Neural cell (in vitro differentiated cells): ENCODE data around the gene LEO1. TPM values are rescaled to one million over a fixed set of nuclear protein-coding genes. Genes with fewer than 3 reads are reported as not detected.
"Not testable (repeated sequence)": the region's sequence is repeated elsewhere in the genome, so short reads cannot be mapped to it uniquely, and the experiment has no call there.

Source experiments
- H2AFZ ChIP-seq: fragments of 200-600, 300-800 bp; sonication (generic), shearing (Covaris generic); 2 replicates; pipeline ENCODE4 v1.6.0; 2014; ENCODE audit warnings: low read depth, mild to moderate bottlenecking, antibody characterized with exemption, low read length, moderate library complexity
- H3F3A ChIP-seq: fragments of 200-600 bp; shearing (Covaris generic); 2 replicates; pipeline ENCODE4 v1.6.1; 2016; ENCODE audit warnings: mild to moderate bottlenecking, moderate library complexity, mixed read lengths, antibody characterized with exemption, low read length; ENCODE audit not compliant: insufficient read depth, poor library complexity, severe bottlenecking
- H3K27ac ChIP-seq: fragments of 200-600, 300-800 bp; sonication (generic), shearing (Covaris generic); 2 replicates; pipeline ENCODE4 v1.5.1; 2014; ENCODE audit warnings: mild to moderate bottlenecking, low read length, moderate library complexity
- H3K27me3 ChIP-seq: fragments of 300-800, 200-600 bp; sonication (generic), shearing (Covaris generic); 2 replicates; pipeline ENCODE4 v1.6.0; 2014; ENCODE audit warnings: mild to moderate bottlenecking, low read depth, low read length, moderate library complexity; ENCODE audit not compliant: insufficient read depth
- H3K36me3 ChIP-seq: fragments of 300-800, 200-600 bp; sonication (generic), shearing (Covaris generic); 2 replicates; pipeline ENCODE4 v1.5.1; 2014; ENCODE audit warnings: mild to moderate bottlenecking, antibody characterized with exemption, low read length, moderate library complexity; ENCODE audit not compliant: insufficient read depth
- H3K4me2 ChIP-seq: fragments of 300-800, 200-600 bp; sonication (generic), shearing (Covaris generic); 2 replicates; pipeline ENCODE4 v1.6.0; 2014; ENCODE audit warnings: mild to moderate bottlenecking, low read length
- H3K4me3 ChIP-seq: fragments of 300-800, 200-600 bp; sonication (generic), shearing (Covaris generic); 2 replicates; pipeline ENCODE4 v1.5.1; 2014; ENCODE audit warnings: mild to moderate bottlenecking, low read length, moderate library complexity
- H3K79me2 ChIP-seq: fragments of 200-600 bp; shearing (Covaris generic); replicated peaks from 2 replicates; pipeline ENCODE4 v1.6.0; 2014; ENCODE audit warnings: mild to moderate bottlenecking, low read length, moderate library complexity; ENCODE audit not compliant: insufficient read depth
- H3K9ac ChIP-seq: fragments of 300-800, 200-600 bp; sonication (generic), shearing (Covaris generic); 2 replicates; pipeline ENCODE4 v1.6.1; 2016; ENCODE audit warnings: mild to moderate bottlenecking, low read length, mixed read lengths
- H3K9me2 ChIP-seq: fragments of 200-600 bp; shearing (Covaris generic); 2 replicates; pipeline ENCODE4 v1.6.1; 2016; ENCODE audit warnings: mild to moderate bottlenecking, low read length, mixed read lengths; ENCODE audit not compliant: insufficient read depth
- H3K9me3 ChIP-seq: fragments of 200-600, 300-800 bp; sonication (generic), shearing (Covaris generic); 2 replicates; pipeline ENCODE4 v1.6.1; 2016; ENCODE audit warnings: mild to moderate bottlenecking, mixed run types, low read length, moderate library complexity, mixed read lengths
- H4K20me1 ChIP-seq: fragments of 200-600 bp; shearing (Covaris generic); 2 replicates; pipeline ENCODE4 v1.6.1; 2016; ENCODE audit warnings: mild to moderate bottlenecking, mixed run types; ENCODE audit not compliant: insufficient read depth
- EP300 ChIP-seq: fragments of 450-650 bp; conservative IDR thresholded peaks from 2 replicates; pipeline ENCODE4 v1.6.1; 2014; ENCODE audit warnings: antibody characterized with exemption, mild to moderate bottlenecking, moderate library complexity; ENCODE audit not compliant: poor library complexity, severe bottlenecking
- EZH2 ChIP-seq: fragments of 200-600, 300-800 bp; shearing (Covaris generic), sonication (generic); IDR thresholded peaks from 2 replicates; pipeline ENCODE4 v1.6.1; 2014; ENCODE audit warnings: antibody characterized with exemption, low read length, borderline replicate concordance, mild to moderate bottlenecking; ENCODE audit not compliant: insufficient read depth, poor library complexity, severe bottlenecking
- MXI1 ChIP-seq: fragments of 450-650 bp; conservative IDR thresholded peaks from 2 replicates; pipeline ENCODE4 v1.6.1; 2014; ENCODE audit warnings: antibody characterized with exemption, mild to moderate bottlenecking; ENCODE audit not compliant: poor library complexity, severe bottlenecking
- POLR2AphosphoS5 ChIP-seq: IDR thresholded peaks from 2 replicates; pipeline ENCODE4 v1.6.1; 2012
- RAD21 ChIP-seq: fragments of 450-650 bp; conservative IDR thresholded peaks from 2 replicates; pipeline ENCODE4 v1.6.1; 2014; ENCODE audit warnings: antibody characterized with exemption, mild to moderate bottlenecking, moderate library complexity
- SMC3 ChIP-seq: fragments of 450-650 bp; conservative IDR thresholded peaks from 2 replicates; pipeline ENCODE4 v1.6.1; 2014; ENCODE audit warnings: antibody characterized with exemption, mild to moderate bottlenecking, moderate library complexity; ENCODE audit not compliant: poor library complexity
- TAF1 ChIP-seq: IDR thresholded peaks from 2 replicates; pipeline ENCODE4 v1.6.1; 2012; ENCODE audit warnings: low read depth
- polyA plus RNA-seq: library from polyadenylated mRNA; depleted of rRNA; stranded (reverse); fragments of >200 nt; gene quantifications from 2 replicates; pipeline ENCODE4 v1.2.3, GENCODE V29; 2014
- TF ChIP-seq, protein P1 (sequence below): IDR thresholded peaks from 2 replicates; pipeline ENCODE4 v1.6.1; 2012; ENCODE audit warnings: borderline replicate concordance
- TF ChIP-seq, protein P2 (sequence below): fragments of 450-650 bp; IDR thresholded peaks from 2 replicates; pipeline ENCODE4 v1.5.1; 2014; ENCODE audit warnings: antibody characterized with exemption, mild to moderate bottlenecking, moderate library complexity; ENCODE audit not compliant: poor library complexity, severe bottlenecking

LEO1 gene
- polyA plus RNA-seq, 1 donor from 2014 or later: 30.3 TPM

DNA sequence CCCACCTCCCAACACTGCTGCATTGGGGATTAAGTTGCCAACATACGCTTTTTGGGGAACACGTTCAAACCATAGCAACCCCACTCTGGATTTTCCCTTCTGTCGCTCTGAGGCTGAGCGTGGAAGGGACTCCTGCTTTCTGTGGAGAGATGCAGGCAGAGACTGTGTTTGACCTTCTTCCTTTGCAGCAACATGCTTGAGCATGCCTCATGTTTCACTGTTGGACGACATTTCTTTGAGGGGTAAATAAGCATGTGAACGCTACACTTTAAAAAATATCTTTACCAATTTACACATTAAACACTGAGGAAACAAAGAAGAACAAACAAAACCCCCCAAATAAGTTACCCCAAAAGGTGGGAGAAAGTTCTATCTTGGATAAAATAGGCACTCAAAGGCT is 33.2 kb upstream of the LEO1 start:
- Histone ChIP-seq H3K36me3 (no peaks in the 10 kb centered on the region), H4K20me1 (no peaks in the 10 kb centered on the region), H3K9me2 (no peaks in the 10 kb centered on the region), H3K79me2 (no peaks in the 10 kb centered on the region), H3K9ac (no peak overlapping the region), H3K27me3 (no peaks in the 10 kb centered on the region), H3F3A (no peaks in the 10 kb centered on the region), H3K4me2 (no peak overlapping the region), H3K9me3 (no peaks in the 10 kb centered on the region), H3K4me3 (no peak overlapping the region), H2AFZ (no peak overlapping the region), H3K27ac (no peak overlapping the region)
- no peak for TF ChIP-seq TAF1
- TF ChIP-seq, protein P1, sequence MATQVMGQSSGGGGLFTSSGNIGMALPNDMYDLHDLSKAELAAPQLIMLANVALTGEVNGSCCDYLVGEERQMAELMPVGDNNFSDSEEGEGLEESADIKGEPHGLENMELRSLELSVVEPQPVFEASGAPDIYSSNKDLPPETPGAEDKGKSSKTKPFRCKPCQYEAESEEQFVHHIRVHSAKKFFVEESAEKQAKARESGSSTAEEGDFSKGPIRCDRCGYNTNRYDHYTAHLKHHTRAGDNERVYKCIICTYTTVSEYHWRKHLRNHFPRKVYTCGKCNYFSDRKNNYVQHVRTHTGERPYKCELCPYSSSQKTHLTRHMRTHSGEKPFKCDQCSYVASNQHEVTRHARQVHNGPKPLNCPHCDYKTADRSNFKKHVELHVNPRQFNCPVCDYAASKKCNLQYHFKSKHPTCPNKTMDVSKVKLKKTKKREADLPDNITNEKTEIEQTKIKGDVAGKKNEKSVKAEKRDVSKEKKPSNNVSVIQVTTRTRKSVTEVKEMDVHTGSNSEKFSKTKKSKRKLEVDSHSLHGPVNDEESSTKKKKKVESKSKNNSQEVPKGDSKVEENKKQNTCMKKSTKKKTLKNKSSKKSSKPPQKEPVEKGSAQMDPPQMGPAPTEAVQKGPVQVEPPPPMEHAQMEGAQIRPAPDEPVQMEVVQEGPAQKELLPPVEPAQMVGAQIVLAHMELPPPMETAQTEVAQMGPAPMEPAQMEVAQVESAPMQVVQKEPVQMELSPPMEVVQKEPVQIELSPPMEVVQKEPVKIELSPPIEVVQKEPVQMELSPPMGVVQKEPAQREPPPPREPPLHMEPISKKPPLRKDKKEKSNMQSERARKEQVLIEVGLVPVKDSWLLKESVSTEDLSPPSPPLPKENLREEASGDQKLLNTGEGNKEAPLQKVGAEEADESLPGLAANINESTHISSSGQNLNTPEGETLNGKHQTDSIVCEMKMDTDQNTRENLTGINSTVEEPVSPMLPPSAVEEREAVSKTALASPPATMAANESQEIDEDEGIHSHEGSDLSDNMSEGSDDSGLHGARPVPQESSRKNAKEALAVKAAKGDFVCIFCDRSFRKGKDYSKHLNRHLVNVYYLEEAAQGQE: no peak
- no peak for TF ChIP-seq EP300
- no peak for TF ChIP-seq POLR2AphosphoS5
- TF ChIP-seq MXI1: no peak
- no peak for TF ChIP-seq EZH2
- no peak for TF ChIP-seq RAD21
- TF ChIP-seq, protein P2, sequence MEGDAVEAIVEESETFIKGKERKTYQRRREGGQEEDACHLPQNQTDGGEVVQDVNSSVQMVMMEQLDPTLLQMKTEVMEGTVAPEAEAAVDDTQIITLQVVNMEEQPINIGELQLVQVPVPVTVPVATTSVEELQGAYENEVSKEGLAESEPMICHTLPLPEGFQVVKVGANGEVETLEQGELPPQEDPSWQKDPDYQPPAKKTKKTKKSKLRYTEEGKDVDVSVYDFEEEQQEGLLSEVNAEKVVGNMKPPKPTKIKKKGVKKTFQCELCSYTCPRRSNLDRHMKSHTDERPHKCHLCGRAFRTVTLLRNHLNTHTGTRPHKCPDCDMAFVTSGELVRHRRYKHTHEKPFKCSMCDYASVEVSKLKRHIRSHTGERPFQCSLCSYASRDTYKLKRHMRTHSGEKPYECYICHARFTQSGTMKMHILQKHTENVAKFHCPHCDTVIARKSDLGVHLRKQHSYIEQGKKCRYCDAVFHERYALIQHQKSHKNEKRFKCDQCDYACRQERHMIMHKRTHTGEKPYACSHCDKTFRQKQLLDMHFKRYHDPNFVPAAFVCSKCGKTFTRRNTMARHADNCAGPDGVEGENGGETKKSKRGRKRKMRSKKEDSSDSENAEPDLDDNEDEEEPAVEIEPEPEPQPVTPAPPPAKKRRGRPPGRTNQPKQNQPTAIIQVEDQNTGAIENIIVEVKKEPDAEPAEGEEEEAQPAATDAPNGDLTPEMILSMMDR: no peak
- TF ChIP-seq SMC3: no peak

DNA sequence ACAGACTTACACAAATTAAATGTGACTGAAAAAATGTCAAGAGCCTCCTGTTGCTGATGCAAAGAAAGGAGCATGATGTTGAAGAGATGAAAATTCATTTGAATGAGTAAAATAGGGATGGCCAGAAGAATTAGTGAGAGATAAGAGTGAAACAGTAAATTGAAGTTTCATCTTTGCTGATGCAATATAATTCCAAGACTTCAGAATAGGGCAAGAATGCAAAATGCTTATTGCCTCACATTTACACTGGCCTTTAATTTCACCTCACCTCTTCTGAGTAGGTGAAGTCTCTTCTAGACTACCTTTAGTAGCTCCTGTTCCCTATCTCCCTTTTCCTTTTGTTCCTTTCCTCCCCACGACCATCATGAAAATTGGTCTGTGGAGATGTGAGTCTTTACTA is 32.1 kb upstream of the LEO1 start:
- Histone ChIP-seq H3F3A (no peaks in the 10 kb centered on the region), H3K36me3 (no peaks in the 10 kb centered on the region), H3K9me2 (no peaks in the 10 kb centered on the region), H3K4me3 (no peak overlapping the region), H4K20me1 (no peaks in the 10 kb centered on the region), H3K9ac (no peak overlapping the region), H3K27me3 (no peaks in the 10 kb centered on the region), H3K4me2 (no peak overlapping the region), H2AFZ (no peak overlapping the region), H3K9me3 (no peaks in the 10 kb centered on the region), H3K79me2 (no peaks in the 10 kb centered on the region), H3K27ac (no peak overlapping the region)
- no peak for TF ChIP-seq RAD21
- TF ChIP-seq EP300: no peak
- TF ChIP-seq EZH2: no peak
- TF ChIP-seq, protein P2: no peak
- no peak for TF ChIP-seq MXI1
- no peak for TF ChIP-seq SMC3
- TF ChIP-seq, protein P1: no peak
- no peak for TF ChIP-seq POLR2AphosphoS5
- no peak for TF ChIP-seq TAF1

DNA sequence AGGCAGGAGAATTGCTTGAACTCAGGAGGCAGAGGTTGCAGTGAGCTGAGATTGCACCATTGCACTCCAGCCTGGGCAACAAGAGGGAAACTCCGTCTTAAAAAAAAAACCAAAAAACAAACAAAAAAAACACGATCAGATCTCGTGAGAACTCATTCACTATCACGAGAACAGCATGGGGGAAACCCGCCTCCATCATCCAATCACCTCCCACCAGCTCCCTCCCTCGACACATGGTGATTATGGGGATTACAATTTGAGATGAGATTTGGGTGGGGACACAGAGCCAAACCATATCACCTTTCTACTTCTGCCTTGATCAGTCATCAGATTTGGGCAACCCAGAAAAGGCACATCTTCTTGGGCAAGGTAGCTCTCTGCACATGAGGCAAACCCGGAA is 31.5 kb upstream of the LEO1 start:
- not testable (repeated sequence) for H3K79me2 ChIP-seq, H3K9ac ChIP-seq, H3K4me3 ChIP-seq, H3K27me3 ChIP-seq, H3K9me2 ChIP-seq, H3K9me3 ChIP-seq, H3F3A ChIP-seq, H3K4me2 ChIP-seq, H3K36me3 ChIP-seq, H3K27ac ChIP-seq, H4K20me1 ChIP-seq, H2AFZ ChIP-seq
